HTERT RPE-1 (cell line): ENCODE data around the gene TTLL11.

Source experiments
- in situ Hi-C: fragments of 300-500 bp; cut with MboI; formaldehyde crosslinking; loops from 4 replicates; pipeline ENCODE4 v1.14.3; 2020; ENCODE audit warnings: low sequenced_read_pairs

The TTLL11 gene

DNA sequence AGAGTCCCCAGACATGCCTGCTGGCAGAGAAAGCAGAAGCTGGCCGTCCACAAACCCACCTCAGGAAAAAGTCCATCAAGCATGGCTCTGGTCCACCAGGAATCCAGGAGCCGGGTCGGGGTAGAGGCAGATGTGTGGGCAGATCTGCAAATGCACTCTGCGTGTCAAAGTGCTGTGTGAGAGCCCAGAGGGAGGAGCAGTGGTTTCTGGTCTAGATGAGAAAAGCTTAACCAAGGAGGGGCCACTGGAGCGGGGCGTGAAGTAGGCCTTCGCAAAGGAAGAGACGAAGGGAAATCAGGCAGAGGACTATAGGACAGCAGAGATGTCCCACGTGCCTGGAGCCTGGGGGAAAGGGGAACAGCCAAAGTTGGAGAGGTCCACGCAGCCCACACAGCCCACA, 40.0 kb downstream of the TTLL11 start:
- in situ Hi-C loops, result no loop called here

- in situ Hi-C loops, result no loop called here
Observed at GRCh38 chr9:122051351-122052321, 41.5 kb downstream of the TTLL11 start.

DNA sequence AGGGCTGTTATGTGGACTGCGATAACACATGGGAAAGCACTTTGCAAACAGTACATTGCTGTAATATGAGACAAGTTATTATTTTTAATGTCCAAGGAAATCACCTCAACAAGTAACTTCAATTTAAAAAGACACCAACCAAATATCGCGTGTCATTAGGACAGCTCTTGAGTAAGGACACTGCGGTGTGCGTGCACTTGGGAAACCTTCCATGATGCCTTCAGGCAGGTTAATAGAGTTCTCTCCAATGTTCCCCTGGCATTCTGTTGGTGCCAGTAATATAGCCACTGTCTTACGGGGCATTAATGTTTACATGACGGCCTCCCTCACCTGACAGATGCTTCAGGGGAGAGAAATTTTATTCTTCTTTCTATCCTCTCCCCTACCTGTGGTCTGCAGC, 42.9 kb downstream of the TTLL11 start:
- in situ Hi-C loops, result no loop called here

GRCh38 chr9:122042056-122042455, 51.1 kb downstream of the TTLL11 start:
- in situ Hi-C loops, result no loop called here

GRCh38 chr9:122040561-122041242, 52.4 kb downstream of the TTLL11 start:
- in situ Hi-C loops, result no loop called here

DNA sequence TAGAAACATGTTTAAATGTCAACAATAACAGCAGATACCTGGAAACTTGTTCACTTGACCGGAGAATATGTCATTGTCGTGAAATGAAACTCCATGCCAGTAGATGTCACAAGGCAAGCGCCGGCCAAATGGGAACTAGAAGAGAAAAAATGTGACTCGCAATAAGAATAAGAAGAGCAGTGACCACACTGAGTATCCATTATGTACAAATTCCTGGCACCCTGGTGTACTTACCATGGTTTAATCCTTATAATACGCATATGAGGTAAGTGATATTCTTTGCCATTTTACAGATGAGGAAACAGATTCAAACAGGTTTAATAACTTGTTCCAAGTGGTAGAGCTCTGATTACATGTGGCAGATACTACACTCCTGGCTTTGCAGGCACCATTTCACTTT, 53.9 kb downstream of the TTLL11 start:
- in situ Hi-C loops, result no loop called here

GRCh38 chr9:122036988-122037387, 56.1 kb downstream of the TTLL11 start:
- in situ Hi-C loops, result no loop called here

DNA sequence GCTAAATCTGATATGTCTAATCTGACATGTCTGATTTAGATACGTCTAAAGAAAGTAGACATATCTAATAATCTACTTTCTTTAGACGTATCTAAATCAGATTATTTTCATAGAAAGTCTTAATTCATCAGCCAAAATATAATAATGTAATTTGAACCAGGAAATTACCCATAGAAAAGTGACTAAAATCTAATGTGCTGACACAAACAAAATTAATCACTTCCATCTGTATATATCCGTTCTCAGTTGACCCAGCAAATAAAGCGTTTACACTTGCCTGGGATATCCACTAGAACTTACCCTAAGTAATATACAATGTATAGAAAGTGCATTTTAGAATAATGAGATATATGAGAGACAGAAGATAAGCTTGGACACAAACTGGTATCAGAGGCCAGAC, 56.7 kb downstream of the TTLL11 start:
- in situ Hi-C loops, result no loop called here

GRCh38 chr9:122033775-122034373, 59.2 kb downstream of the TTLL11 start:
- in situ Hi-C loops, result no loop called here

- in situ Hi-C loops, result no loop called here
Observed at GRCh38 chr9:122032346-122032745, 60.8 kb downstream of the TTLL11 start.

DNA sequence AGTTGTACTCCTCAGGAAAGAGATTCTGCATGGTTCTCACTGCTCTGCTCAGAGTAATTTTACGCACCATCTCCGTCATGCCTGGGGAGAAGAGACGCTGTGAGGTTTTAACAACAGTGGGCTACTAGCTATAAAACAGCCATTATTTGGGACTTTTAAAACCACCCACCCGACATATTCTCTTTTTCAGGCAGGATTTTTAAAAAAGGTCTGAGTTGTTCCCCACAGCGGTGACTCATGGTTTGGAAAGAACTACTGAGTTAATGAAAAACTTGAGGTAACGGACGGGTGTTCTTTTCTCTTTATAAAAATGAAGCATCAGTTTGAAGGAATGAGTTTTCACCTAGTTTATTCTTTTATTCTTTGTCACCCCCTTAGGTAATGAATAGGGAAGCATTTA, 61.3 kb downstream of the TTLL11 start:
- in situ Hi-C loops, result no loop called here

GRCh38 chr9:122031157-122031556, 62.0 kb downstream of the TTLL11 start:
- in situ Hi-C loops, result no loop called here

DNA sequence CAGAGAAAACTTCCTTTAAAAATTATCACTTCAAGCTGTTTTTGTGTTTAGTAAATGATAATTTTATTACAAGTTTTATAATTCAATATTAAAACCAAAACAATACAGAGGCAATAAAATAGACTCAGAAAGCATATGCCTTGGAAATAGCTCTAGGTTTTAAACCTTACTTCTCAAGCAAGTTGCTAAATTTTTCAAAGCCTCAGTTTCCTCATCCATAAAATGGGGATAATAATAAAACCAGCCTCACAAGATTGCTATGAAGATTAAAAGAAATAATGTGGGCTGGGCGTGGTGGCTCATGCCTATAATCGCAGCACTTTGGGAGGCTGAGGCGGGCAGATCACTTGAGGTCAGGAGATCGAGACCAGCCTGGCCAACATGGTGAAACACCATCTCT, 62.8 kb downstream of the TTLL11 start:
- in situ Hi-C loops, result no loop called here

DNA sequence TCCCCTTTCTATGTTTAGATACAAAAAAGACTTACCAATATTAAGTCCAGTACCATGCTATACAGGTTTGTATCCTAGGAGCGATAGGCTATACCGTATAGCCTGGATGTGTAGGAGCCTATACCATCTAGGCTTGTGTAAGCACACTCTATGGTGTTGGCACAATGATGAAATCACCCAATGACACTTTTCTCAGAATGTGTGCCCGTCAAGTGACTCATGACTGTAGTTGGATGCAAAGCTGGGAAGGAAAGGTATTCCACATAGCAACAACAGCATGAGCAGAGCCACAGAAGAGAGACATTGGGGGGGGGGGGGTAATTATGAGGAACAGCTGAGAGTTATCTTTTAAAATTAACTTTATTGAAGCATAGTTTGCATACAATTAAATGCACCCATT, 63.2 kb downstream of the TTLL11 start:
- in situ Hi-C loops, result no loop called here

DNA sequence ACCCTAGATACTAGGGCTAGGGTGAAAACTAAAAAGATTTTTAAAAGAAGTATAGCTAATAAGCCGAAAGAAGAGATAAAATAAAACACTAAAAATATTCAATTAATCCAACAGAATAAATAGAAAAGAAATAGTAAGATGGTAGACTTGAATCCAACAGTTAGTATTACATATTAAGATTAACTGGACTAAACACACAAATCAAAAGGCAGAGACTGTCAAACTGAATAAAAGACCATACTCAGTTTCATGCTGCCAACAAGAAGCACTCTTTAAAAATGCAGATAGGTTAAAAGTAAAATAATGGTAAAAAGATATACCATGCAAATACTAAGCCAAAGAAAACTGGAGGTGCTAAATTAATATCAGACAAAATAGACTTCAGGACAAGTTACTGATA, 65.0 kb downstream of the TTLL11 start:
- in situ Hi-C loops, result no loop called here

- in situ Hi-C loops, result no loop called here
Observed at GRCh38 chr9:122020398-122020797, 72.7 kb downstream of the TTLL11 start.

GRCh38 chr9:122016744-122017143, 76.4 kb downstream of the TTLL11 start:
- in situ Hi-C loops, result no loop called here

- in situ Hi-C loops, result no loop called here
Observed at GRCh38 chr9:122016309-122016708, 76.8 kb downstream of the TTLL11 start.

DNA sequence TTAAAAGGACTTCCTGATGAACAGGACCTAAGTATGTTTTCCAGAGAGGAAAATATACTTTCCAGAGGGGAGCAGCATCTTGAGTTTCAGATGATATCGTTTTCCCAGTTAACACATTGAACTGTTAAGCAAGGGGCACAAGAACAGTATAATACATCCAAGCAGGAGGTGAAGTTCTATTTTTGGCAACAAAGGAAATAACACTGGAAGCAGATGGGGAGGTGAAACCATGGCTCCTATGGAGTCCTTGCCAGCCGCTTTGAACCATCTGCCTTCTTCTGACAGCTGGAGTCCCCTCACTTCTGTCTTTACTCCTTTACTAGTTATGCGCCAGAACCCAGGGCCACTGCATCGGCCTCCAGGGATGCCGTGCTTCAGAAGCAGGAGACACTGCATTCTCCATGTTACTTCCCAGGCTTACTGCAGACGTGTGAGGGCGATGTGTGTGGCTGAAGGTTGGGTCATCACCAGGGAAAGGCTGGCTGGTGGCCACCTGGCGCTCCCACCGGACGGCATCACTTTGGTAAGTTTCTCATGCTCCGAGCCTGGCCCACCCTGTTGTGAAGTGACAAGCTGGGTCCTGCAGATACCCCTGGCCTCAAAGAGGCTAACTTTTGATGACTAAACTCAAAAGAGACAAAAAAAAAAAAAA, 77.8 kb downstream of the TTLL11 start:
- in situ Hi-C loops, result no loop called here

DNA sequence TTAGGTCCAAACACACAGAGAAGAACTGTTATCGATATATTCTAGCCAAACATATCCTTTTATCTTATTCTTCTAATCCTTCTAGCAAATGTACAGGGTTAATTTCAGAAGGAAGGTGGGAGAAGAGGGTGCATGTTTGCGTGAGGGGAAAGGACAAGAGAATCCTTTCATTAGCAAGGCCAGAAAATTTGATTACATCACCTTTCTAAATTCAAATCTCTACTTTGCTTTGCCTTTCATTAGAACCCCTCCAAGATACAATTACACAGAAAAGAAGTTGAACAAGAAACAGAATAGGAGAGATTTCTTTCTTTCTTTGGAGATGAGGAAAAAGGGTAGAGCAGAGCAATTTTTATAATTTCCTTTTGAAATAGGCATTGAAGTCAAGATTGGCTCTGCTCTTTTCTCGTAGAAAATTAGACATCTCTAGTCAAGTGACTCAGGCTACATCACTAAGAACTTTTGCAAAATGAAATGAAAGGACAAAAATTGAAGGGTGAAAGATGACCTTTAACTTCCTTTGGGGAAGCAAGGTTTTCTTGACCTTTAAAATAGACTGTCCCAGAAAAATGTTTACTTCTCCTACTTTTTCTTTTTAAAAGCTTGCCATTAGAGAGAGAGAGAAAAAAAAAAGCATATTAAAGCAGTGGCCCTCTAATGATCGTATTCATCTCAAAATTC, 81.2 kb downstream of the TTLL11 start:
- in situ Hi-C loops, result no loop called here

GRCh38 chr9:122008559-122008958, 84.5 kb downstream of the TTLL11 start:
- in situ Hi-C loops, result no loop called here
